Amygdala (tissue), 56 donors: Measurements from ENCODE around the gene E4F1.
"Not testable (repeated sequence)": the region's sequence is repeated elsewhere in the genome, so short reads cannot be mapped to it uniquely, and the experiment has no call there.

Experiments
- DNase-seq, 56 donors: peaks; one replicate each; lab custom pipeline; 2025; lab: John Stamatoyannopoulos, UW

E4F1 gene

GRCh38 chr16:2238838-2239675, 15.7 kb downstream of the E4F1 start:
- no peak for DNase-seq

GRCh38 chr16:2240331-2240730, 16.9 kb downstream of the E4F1 start:
- not testable (repeated sequence) for DNase-seq

- no peak for DNase-seq
Measured at GRCh38 chr16:2242598-2242997, 19.2 kb downstream of the E4F1 start.

GRCh38 chr16:2243031-2243528, 19.7 kb downstream of the E4F1 start:
- no peak for DNase-seq

GRCh38 chr16:2243781-2244180, 20.4 kb downstream of the E4F1 start:
- no peak for DNase-seq

GRCh38 chr16:2244301-2244700, 20.9 kb downstream of the E4F1 start:
- DNase-seq: no peak

GRCh38 chr16:2244926-2245795, 21.8 kb downstream of the E4F1 start:
- DNase-seq: no peak

- DNase-seq: no peak
Measured at GRCh38 chr16:2246301-2246885, 23.0 kb downstream of the E4F1 start.

- DNase-seq: peak in 1 of 56 donors; percentile 12
Measured at GRCh38 chr16:2250652-2251295, 27.4 kb downstream of the E4F1 start.

- DNase-seq: peak; percentile 44 to 95 (median 87)
Measured at GRCh38 chr16:2251296-2252111, 28.1 kb downstream of the E4F1 start, which contains the start of gene ECI1. Gene ECI1 (minus strand): TSS chr16:2251587. CDS start chr16:2251566, 21 bp downstream.

GRCh38 chr16:2252806-2253148, 29.4 kb downstream of the E4F1 start:
- no peak for DNase-seq

GRCh38 chr16:2253293-2253692, 29.9 kb downstream of the E4F1 start:
- no peak for DNase-seq

- peak in 2 of 56 donors; percentile 14 to 17 for DNase-seq
Measured at GRCh38 chr16:2256531-2257140, 33.2 kb downstream of the E4F1 start.

GRCh38 chr16:2257726-2258125, 34.3 kb downstream of the E4F1 start:
- DNase-seq: no peak

GRCh38 chr16:2258530-2258929, 35.1 kb downstream of the E4F1 start:
- not testable (repeated sequence) for DNase-seq

- no peak for DNase-seq
Measured at GRCh38 chr16:2260250-2260649, 36.9 kb downstream of the E4F1 start.

GRCh38 chr16:2263026-2263425, 39.6 kb downstream of the E4F1 start:
- not testable (repeated sequence) for DNase-seq

GRCh38 chr16:2266887-2267286, 43.5 kb downstream of the E4F1 start:
- DNase-seq: not testable (repeated sequence)

GRCh38 chr16:2267505-2267912, 44.1 kb downstream of the E4F1 start:
- peak in 7 of 56 donors; percentile 60 to 88 (median 81) for DNase-seq
